Hypothalamus (tissue), 51 donors: Measurements from ENCODE around the gene UTY.
"Not testable (repeated sequence)": the region's sequence is repeated elsewhere in the genome, so short reads cannot be mapped to it uniquely, and the experiment has no call there.

ENCODE experiments used
- DNase-seq, 51 donors: peaks; one replicate each; lab custom pipeline; 2025; lab: John Stamatoyannopoulos, UW

UTY gene

DNA sequence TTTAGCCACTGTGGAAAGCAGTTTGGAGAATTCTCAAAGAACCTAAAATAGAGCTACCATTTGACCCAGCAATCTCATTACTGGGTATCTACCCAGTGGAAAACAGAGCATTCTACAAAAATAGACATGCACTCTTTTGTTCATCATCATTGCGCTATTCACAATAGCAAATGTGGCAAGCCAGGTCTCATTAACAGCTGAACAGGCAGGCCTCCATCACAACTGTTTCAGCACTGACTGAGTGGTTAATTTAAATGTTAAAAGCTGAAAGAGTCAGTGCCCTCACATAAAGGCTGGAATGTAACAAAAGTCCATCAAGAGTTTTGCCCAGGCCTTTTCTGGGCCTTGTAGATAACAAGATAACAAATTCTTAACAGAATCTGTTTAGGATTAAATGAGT, 166.9 kb downstream of the UTY start:
- no peak for DNase-seq

- DNase-seq, result no peak
Observed at GRCh38 chrY:13307959-13308358, 171.9 kb downstream of the UTY start.

DNA sequence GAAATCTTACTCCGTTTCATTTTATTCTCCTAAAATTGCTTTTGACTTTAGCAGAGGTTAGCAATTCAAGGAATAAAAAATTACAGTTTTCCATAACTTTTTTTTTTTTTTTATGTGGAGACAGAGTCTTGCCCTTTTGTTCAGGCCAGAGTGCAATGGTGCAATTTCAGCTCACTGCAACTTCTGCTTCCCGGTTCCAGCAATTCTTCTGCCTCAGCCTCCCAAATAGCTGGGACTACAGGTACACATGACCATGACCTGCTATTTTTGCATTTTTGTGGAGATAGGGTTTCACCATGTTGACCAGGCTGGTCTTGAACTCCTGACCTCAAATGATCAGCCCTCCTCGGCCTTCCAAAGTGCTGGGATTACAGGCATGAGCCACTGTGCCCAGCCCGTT, 179.0 kb downstream of the UTY start:
- DNase-seq, result no peak

- no peak for DNase-seq
Observed at GRCh38 chrY:13299411-13299810, 180.4 kb downstream of the UTY start.

DNA sequence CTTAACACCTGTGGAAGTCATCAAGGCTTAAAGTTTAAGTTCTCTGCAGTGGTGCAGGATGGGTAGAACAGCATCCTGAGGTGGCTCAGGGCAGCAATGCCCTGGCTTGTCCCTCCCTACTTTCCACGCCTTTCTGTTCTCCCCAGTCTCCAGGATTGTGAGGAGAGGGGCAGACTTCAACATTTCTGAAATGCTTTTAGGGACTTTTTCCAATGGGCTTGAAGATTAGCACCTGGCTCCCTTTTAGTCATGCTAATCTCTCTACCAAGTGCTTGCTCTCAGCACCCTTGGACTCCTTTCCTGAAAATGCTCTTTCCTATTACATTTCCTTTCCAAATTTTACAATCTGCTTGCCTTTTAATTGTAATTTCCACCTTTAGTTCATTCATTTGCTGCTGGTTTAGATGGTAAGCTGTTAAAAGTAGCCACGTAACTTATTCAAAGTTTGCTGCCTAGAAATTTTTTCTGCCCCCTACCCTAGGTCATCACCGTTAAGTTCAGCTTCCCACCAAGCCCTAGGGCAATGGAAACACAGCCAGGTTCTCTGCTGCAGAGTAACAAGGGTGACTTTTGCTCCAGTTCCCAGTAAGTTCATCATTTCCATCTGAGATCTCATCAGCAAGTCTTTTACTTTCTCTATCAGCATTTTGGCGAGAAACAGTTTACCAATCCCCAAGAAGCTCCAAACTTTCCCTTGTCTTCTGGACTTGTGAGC, 183.5 kb downstream of the UTY start:
- no peak for DNase-seq

- no peak for DNase-seq
Observed at GRCh38 chrY:13295026-13295425, 184.8 kb downstream of the UTY start.

DNA sequence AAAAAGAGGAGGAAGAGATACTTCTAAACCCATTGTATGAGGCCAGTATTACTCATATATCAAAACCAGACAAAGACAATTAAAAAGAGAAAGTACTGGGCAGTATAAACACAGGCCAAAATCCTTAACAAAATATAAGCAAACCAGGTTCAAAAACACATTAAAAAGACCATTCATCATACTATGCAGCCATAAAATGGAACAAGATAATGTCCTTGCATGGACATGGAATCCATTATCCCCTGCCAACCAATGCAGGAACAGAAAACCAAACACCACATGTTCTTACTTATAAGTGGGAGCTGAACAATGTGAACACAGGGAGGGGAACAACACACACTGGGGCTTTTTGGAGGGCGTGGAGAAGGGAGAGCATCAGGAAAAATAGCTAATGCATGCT, 188.6 kb downstream of the UTY start:
- no peak for DNase-seq

DNA sequence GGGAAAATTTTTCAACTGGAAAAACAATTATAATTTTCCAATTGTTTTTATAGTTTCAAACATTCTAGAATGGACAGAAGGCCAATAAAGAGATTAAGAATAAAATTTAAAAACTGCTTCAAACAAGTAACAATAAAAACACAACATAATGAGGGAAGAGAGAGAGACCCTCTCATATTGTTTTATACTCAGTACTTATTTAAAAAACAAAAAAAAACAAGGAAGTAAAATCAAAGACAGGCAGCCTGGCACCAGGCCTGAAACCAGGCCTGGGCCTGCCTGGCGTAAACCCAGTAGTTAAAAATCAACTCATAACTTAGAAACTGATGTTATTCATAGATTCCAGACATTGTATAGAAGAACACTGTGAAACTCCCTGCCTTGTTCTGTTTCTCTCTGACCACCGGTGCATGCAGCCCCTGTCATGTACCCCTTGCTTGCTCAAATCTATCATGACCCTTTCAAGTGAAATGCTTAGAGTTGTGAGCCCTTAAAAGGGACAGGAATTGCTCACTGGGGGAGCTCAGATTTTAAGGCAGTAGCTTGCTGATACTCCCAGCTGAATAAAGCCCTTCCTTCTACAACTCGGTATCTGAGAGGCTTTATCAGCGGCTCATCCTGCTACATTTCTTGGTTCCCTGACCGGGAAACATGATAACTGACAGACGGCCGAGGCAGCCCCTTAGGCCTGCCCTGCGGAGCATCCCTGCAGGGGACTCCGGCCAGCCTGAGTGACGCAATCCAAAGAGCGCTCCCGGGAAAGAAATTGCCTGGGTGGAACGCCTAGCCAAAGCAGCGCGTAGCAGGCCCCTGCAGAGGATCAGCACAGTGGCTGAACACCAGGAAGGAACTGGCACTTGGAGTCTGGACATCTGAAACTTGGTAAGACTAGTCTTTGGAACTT, 197.4 kb downstream of the UTY start:
- DNase-seq, result peak in 17 of 51 donors; percentile 0 to 22 (median 0)

GRCh38 chrY:13279561-13279960, 200.3 kb downstream of the UTY start:
- no peak for DNase-seq

DNA sequence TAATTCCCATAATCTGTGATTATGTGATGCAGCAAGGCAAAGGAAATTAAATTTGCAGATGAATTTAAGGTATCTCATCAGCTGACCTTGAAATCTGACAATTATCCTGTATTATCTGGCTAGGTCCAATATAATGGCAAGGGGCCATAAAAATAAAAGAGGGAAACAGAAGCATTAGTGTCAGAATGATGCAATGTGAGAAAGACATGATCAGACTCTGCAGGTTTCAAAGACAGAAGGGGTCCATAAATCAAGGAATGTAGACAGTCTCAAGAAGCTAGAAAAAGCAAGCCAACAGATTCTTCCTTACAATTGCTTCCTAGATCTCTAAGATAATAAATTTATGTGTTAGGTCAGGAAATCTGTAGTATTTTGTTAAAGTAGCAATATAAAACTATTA, 208.1 kb downstream of the UTY start:
- DNase-seq, result no peak

DNA sequence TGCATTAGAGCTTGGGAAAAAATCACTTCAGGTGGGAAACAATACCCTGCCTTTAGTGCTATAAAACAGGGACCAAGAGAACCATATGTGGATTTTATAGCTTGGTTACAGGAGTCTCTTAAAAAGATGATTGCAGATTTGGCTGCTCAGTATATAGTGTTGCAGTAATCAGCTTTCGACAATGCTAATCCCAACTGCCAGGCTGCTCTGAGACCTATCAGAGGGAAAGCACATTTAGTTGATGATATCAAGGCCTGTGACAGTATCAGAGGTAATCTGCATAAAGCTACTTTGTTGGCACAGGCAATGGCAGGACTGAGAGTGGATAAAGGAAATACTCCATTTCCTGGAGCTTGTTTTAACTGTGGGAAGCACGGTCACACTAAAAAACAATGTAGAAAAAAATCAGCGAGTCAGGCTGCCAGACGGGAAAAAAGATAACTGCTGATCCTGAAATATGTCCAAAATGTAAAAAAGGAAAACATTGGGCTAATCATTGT, 225.8 kb downstream of the UTY start:
- DNase-seq, result not testable (repeated sequence)

DNA sequence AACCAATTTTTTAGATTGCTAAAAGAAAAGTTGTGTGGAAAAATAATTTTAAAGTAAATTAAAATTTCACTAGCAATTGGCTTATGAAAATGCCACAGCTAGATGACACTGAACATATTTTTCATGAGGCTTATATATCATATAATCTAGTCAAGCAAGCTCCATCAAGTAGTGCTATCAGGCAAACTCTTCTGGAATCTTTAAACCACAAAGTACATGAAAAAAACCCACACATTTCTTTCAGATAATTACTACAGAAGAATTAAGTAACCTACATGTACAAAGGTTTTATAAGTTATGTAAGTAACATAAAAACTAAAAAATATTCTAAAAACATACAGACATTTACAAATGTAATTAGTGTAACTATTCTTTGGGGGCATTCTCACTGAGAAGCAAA, 229.4 kb downstream of the UTY start:
- DNase-seq, result no peak

DNA sequence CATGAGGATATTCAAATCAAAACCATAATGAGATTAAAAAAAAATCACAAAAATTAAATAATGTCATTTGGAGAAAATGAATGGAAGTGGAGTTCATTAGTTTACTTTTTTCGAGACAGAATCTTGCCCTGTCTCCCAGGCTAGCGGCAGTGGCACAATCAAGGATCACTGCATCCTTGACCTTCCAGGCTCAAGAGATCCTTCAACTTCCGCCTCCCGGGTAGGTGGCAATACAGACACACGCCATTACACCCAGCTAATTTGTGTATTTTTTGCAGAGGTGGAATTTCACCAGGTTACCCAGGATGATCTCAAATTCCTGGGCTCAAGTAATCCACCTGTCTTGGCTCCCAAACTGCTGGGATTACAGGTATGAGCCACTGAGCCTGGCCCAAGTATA, 236.1 kb downstream of the UTY start:
- no peak for DNase-seq

DNA sequence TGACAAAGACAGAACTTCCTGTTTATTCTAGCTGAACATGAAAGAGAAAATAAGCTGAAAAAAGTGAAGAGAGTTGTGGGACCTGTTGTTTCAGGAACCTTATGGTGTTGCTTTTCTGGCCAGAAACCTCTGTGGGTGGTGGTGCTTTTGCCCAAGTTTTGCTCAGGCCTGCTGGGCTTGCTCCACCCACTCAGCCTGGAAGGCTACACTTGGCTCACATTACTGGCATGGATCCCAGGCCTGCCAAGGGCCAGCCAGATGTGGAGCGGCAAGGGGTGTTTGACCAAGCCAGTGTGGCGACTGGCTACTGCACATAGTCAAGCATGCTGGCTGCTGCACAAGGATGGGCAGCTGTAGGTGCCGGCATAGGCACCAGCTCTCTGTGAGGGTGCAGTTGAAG, 245.9 kb downstream of the UTY start:
- DNase-seq, result peak in 15 of 51 donors; percentile 0 to 9 (median 1)

DNA sequence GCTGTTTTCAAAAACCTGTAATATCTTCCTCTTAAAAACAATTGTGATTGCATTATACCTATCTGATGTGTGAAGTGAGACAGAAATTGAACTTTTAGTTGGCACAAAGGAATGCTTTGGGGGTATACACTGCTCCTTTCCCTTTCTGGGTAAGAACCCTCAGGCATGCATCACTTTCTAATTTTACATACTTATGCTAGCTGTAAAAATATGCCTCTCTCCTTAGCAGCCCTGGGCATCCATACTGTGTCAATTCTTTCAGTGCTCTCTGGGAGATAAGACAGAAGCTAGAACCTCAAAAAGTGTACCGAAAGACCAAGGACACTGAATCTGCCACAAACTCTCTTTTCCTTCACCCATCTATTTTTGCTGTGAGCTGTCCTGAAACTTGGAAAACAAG, 246.7 kb downstream of the UTY start:
- no peak for DNase-seq

DNA sequence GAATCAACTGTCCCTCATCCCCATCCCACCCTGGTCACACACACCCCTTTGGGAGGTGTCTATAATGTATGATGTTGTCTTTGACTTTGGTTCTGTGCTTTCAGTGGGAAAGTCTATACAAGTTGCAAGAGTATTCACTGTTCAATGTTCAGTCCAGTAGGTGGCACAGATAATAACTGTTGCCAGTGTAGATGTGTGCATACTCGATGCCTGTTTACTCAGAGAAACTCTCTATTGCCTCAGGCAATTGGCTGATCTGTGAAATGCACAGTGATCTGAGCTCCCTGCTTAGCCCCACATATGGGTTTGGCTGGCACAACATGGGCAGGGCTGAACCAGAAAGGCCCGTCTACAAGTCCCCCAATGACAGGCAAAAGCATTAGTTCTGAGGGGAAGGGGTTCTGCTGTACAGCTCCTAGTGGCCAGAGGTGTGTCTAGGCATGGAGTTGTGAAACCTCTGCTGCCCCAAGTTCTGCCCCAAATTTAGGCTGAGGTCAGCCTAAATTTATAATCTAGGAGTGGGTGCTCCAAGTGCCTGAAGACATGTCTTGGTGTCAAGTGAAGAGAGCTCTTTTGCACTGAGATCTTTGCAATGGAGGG, 252.4 kb downstream of the UTY start:
- DNase-seq, result no peak

DNA sequence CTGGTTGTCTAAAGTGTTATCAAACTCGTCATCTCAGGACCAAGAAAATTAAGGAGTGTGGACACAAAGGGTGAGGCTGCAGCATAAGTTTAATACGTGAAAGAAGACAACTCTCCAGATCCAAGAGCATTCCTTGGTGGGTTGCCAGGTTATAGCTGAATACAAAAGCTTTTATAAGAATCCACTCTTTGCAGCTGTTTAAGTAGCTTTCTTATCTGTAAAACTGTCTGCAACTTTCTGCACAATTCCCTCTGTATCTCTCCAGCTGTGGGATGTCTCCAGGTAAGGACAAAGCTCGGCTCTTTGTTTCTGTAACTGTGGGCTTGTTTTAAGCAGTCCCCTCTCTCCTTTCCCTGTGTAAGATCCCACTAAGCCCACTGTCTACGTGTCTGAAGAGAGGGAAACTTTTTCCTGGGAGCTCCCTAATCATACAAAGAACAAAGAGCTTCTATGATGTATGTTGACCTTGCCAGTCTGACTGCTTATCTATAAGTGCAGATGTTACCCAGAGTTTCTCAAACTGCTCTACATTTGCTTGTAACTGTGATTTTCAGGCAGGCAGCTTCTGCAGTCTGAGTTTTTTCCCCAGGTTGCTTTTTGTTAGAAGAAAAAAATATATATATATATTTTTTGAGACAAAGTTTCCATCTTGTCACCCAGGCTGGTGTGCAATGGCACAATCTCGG, 268.7 kb downstream of the UTY start:
- DNase-seq, result no peak

DNA sequence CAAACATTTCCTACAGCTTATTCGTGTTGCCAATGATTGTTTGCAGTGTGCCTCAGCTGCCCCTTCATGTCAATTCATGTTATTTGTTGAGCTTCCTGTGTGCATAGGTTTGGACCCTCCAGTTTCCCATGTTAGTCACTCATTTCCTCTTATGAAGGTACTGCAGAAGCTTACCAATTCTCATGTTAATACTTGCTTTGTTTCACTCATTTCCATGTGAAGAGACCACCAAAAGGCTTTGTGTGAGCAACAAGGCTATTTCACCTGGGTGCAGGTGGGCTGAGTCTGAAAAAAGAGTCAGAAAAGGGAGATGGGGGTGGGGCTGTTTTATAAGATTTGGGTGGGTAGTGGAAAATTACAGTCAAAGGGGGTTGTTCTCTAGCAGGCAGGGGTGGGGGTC, 274.6 kb downstream of the UTY start:
- DNase-seq, result no peak
